BLaER1 treated with 17β-estradiol and CSF1 and Interleukin-3, amounts not matched to agents 10 nM and 100 nM (cell line): ENCODE results near the gene RENBP.
A peak's percentile ranks its signal among the peaks of the same experiment; 100 is the strongest.
"Not testable (repeated sequence)": the region's sequence is repeated elsewhere in the genome, so short reads cannot be mapped to it uniquely, and the experiment has no call there.

Source experiments
- H3K27ac ChIP-seq, 11 experiments: shearing (Covaris generic); formaldehyde crosslinking; 2 replicates each; pipeline ENCODE4 v1.8.1; 2022
- H3K27me3 ChIP-seq, 11 experiments: shearing (Covaris generic); formaldehyde crosslinking; 2 replicates each; pipeline ENCODE4 v1.8.1; 2022
- H3K36me3 ChIP-seq, 11 experiments: shearing (Covaris generic); formaldehyde crosslinking; 2 replicates each; pipeline ENCODE4 v1.8.1; 2022
- H3K4me1 ChIP-seq, 10 experiments: shearing (Covaris generic); formaldehyde crosslinking; 2 replicates each; pipeline ENCODE4 v1.8.1; 2022
- H3K4me2 ChIP-seq, 11 experiments: shearing (Covaris generic); formaldehyde crosslinking; 2 replicates each; pipeline ENCODE4 v1.8.1; 2022
- H3K4me3 ChIP-seq, 10 experiments: shearing (Covaris generic); formaldehyde crosslinking; 2 replicates each; pipeline ENCODE4 v1.8.1; 2022
- H3K9ac ChIP-seq, 11 experiments: shearing (Covaris generic); formaldehyde crosslinking; 2 replicates each; pipeline ENCODE4 v1.8.1; 2022
- H3K9me3 ChIP-seq, 11 experiments: shearing (Covaris generic); formaldehyde crosslinking; replicated peaks in 1 of 11; 2 replicates each; pipeline ENCODE4 v1.8.1; 2022
- H4K20me1 ChIP-seq, 11 experiments: shearing (Covaris generic); formaldehyde crosslinking; 2 replicates each; pipeline ENCODE4 v1.8.1; 2022
- Cebpa-rat ChIP-seq, 11 experiments: shearing (Covaris generic); IDR thresholded peaks; 2 replicates each; pipeline ENCODE4 v1.8.1; 2022

RENBP gene

DNA sequence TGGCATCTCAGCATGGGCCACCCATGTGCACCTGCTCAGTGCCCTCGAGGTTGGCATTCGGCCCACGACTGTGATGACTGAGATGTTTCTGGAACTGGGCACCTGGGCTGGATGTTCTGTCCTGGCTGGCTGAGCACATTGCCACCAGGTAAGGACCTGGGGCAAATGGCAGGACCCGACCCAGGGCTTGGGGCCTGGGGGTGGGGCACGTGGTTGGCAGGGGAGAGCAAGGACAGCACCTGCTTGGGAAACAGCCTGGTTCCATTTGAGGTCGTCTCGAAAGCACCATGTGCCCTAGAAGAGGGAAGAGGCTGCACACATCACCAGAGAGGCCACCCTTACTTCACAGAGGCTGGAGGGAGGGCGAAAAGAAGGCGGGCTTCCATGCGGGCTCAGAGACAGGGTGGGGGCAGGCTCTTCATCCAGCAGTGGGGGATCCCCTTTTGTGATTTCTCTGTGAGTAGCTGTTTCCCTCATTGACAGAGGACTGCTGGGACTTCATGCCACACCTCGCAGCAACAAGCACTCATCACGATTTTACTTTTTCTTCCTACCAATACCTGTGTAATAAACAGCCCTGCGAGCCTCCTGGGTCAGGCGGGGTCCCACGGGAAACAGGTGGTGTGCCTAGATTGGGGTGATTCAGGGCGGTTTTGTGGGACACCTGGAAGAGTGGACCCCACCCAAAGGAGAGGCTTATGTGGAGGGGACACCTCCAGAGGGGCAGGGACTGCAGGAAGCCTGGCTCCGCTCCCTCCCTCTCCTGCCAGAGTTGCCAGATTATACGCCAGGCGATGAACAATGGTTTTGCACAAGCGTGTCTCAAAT is 40.1 kb upstream of the RENBP start:
- peaks cover 0 to 55% (median 46%) of the 10 kb centered on the region in 11 experiments; a peak in 14 of 22 replicates for H4K20me1 ChIP-seq
- H3K4me3 ChIP-seq: no peak overlapping the region
- peaks cover 62 to 93% (median 86%) of the 10 kb centered on the region in 10 experiments for H3K4me1 ChIP-seq
- peaks cover 0 to 12% (median 0%) of the 10 kb centered on the region in 11 experiments; a peak in 3 of 22 replicates for H3K9me3 ChIP-seq
- peak overlapping the region in 10 of 11 experiments; percentile 53 to 80 (median 76); a peak in 18 of 22 replicates for H3K9ac ChIP-seq
- TF ChIP-seq Cebpa-rat (IDR thresholded peaks at IDR 0.05): no peak
- H3K4me2 ChIP-seq: peak overlapping the region; percentile 54 to 90 (median 69)
- peaks cover 83 to 100% (median 96%) of the 10 kb centered on the region in 11 experiments for H3K27me3 ChIP-seq
- H3K36me3 ChIP-seq: no peaks in the 10 kb centered on the region
- peak overlapping the region in 10 of 11 experiments; percentile 64 to 92 (median 86); a peak in 19 of 22 replicates for H3K27ac ChIP-seq

- TF ChIP-seq Cebpa-rat (IDR thresholded peaks at IDR 0.05): no peak
- Histone ChIP-seq H3K36me3 (no peaks in the 10 kb centered on the region), H3K27me3 (peaks cover 81 to 100% (median 96%) of the 10 kb centered on the region in 11 experiments), H3K4me1 (peaks cover 58 to 81% (median 74%) of the 10 kb centered on the region in 10 experiments), H3K9ac (peak overlapping the region in 3 of 11 experiments; percentile 11 to 76 (median 40); a peak in 4 of 22 replicates), H3K9me3 (peaks cover 0 to 12% (median 0%) of the 10 kb centered on the region in 11 experiments; a peak in 3 of 22 replicates), H4K20me1 (peaks cover 0 to 55% (median 41%) of the 10 kb centered on the region in 11 experiments; a peak in 14 of 22 replicates), H3K4me3 (no peak overlapping the region), H3K4me2 (peak overlapping the region; percentile 54 to 90 (median 84); a peak in 20 of 22 replicates), H3K27ac (peak overlapping the region in 9 of 11 experiments; percentile 4 to 92 (median 87); a peak in 17 of 22 replicates)
Measured at GRCh38 chrX:153983321-153983801, 38.9 kb upstream of the RENBP start.

DNA sequence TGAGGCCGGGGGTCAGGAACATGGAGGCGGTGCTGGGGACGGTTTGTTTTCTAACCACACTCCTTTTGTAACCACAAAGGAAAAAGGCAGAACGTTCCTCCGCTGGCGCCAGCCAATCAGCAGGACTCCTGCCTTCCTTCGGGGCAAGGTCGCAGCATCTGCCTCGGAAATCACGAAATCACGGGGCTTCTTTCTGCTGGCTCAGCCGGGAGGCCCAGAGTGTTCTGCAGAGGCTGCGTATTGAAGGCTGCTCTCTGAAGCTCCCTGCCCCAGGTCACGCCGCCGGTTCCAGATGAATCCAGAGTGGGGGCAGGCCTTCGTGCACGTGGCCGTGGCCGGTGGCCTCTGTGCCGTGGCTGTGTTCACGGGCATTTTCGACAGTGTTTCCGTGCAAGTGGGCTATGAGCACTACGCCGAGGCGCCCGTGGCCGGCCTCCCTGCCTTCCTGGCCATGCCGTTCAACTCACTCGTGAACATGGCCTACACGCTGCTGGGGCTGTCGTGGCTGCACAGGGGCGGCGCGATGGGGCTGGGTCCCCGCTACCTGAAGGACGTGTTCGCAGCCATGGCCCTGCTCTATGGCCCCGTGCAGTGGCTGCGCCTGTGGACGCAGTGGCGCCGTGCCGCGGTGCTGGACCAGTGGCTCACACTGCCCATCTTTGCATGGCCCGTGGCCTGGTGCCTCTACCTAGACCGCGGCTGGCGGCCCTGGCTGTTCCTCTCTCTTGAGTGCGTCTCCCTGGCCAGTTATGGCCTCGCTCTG is 37.5 kb upstream of the RENBP start:
- Histone ChIP-seq H3K4me1 (peaks cover 58 to 69% (median 64%) of the 10 kb centered on the region in 10 experiments), H3K4me2 (peak overlapping the region; percentile 67 to 90 (median 84)), H3K4me3 (peak overlapping the region in 4 of 10 experiments; percentile 11 to 49 (median 14); a peak in 3 of 20 replicates), H3K9me3 (peaks cover 0 to 12% (median 0%) of the 10 kb centered on the region in 11 experiments; a peak in 3 of 22 replicates), H4K20me1 (peaks cover 0 to 62% (median 47%) of the 10 kb centered on the region in 11 experiments; a peak in 14 of 22 replicates), H3K27ac (peak overlapping the region; percentile 80 to 92 (median 87)), H3K36me3 (no peaks in the 10 kb centered on the region), H3K9ac (peak overlapping the region in 10 of 11 experiments; percentile 60 to 81 (median 74); a peak in 18 of 22 replicates), H3K27me3 (peaks cover 86 to 100% (median 97%) of the 10 kb centered on the region in 11 experiments)
- TF ChIP-seq Cebpa-rat (IDR thresholded peaks at IDR 0.05): no peak

- Histone ChIP-seq H3K4me3 (peak overlapping the region in 3 of 10 experiments; percentile 4 to 9 (median 8); a peak in 2 of 20 replicates), H4K20me1 (peaks cover 0 to 70% (median 46%) of the 10 kb centered on the region in 11 experiments; a peak in 17 of 22 replicates), H3K9ac (peak overlapping the region; percentile 60 to 81 (median 74); a peak in 21 of 22 replicates), H3K27ac (peak overlapping the region; percentile 80 to 92 (median 87)), H3K27me3 (peaks cover 86 to 100% (median 97%) of the 10 kb centered on the region in 11 experiments), H3K4me2 (peak overlapping the region; percentile 67 to 90 (median 84)), H3K9me3 (peaks cover 0 to 12% (median 0%) of the 10 kb centered on the region in 11 experiments; a peak in 3 of 22 replicates), H3K36me3 (no peaks in the 10 kb centered on the region), H3K4me1 (peaks cover 54 to 61% (median 57%) of the 10 kb centered on the region in 10 experiments)
- no peak for TF ChIP-seq Cebpa-rat (IDR thresholded peaks at IDR 0.05)
Measured at GRCh38 chrX:153981231-153981630, 36.8 kb upstream of the RENBP start.

- Histone ChIP-seq H3K27ac (peak overlapping the region; percentile 80 to 92 (median 87); a peak in 21 of 22 replicates), H3K4me1 (peaks cover 48 to 58% (median 52%) of the 10 kb centered on the region in 10 experiments), H3K9ac (peak overlapping the region; percentile 60 to 81 (median 74); a peak in 17 of 22 replicates), H3K27me3 (peaks cover 90 to 100% (median 97%) of the 10 kb centered on the region in 11 experiments), H4K20me1 (peaks cover 5 to 72% (median 50%) of the 10 kb centered on the region in 11 experiments; a peak in 18 of 22 replicates), H3K9me3 (peaks cover 0 to 12% (median 0%) of the 10 kb centered on the region in 11 experiments; a peak in 3 of 22 replicates), H3K4me2 (peak overlapping the region; percentile 67 to 90 (median 84); a peak in 21 of 22 replicates)
- H3K36me3 ChIP-seq, H3K4me3 ChIP-seq: not testable (repeated sequence)
Measured at GRCh38 chrX:153980394-153980793, 36.0 kb upstream of the RENBP start.

DNA sequence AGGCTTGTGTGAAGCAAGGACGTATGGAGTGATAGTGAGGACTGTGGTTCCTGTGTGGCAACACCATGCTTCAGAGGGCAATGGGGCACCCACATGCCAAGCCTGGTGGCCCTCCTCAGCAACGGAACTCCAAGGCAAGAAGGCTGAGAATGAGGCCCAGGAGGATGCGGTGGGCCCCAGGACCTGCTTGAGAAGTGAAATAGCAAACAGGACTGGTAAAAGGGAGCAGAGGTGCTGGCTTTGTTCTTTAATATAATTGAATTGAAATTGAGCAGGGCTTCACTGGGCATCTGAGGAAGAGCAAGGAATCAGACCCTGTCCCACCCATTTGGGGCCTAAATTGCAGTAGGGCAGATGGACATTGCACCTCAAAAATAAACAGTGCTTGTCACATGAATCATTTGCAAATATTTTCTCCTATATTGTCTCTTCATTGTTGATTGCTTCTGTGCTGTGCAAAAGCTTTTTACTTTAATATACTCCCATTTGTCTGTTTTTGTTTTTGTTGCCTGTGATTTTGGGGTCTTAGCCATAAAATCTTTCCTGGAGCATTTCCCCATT is 30.4 kb upstream of the RENBP start:
- Histone ChIP-seq H3K36me3 (no peaks in the 10 kb centered on the region; a peak in 2 of 22 replicates), H3K27me3 (peaks cover 64 to 74% (median 68%) of the 10 kb centered on the region in 11 experiments), H3K4me1 (peaks cover 22 to 34% (median 28%) of the 10 kb centered on the region in 10 experiments), H3K4me2 (peak overlapping the region; percentile 82 to 92 (median 89)), H3K9me3 (no peaks in the 10 kb centered on the region), H3K9ac (peak overlapping the region in 10 of 11 experiments; percentile 92 to 100 (median 98); a peak in 13 of 22 replicates), H4K20me1 (peaks cover 29 to 70% (median 49%) of the 10 kb centered on the region in 11 experiments; a peak in 21 of 22 replicates), H3K4me3 (0 out of 20 replicates have a peak overlapping the region, but pooled peaks of 1 of the 10 experiments have one; percentile 90), H3K27ac (peak overlapping the region in 10 of 11 experiments; percentile 93 to 100 (median 99); a peak in 19 of 22 replicates)
- 0 out of 22 replicates have a peak, but pooled peaks of 2 of the 11 experiments have one; percentile 11 for TF ChIP-seq Cebpa-rat (IDR thresholded peaks at IDR 0.05)

DNA sequence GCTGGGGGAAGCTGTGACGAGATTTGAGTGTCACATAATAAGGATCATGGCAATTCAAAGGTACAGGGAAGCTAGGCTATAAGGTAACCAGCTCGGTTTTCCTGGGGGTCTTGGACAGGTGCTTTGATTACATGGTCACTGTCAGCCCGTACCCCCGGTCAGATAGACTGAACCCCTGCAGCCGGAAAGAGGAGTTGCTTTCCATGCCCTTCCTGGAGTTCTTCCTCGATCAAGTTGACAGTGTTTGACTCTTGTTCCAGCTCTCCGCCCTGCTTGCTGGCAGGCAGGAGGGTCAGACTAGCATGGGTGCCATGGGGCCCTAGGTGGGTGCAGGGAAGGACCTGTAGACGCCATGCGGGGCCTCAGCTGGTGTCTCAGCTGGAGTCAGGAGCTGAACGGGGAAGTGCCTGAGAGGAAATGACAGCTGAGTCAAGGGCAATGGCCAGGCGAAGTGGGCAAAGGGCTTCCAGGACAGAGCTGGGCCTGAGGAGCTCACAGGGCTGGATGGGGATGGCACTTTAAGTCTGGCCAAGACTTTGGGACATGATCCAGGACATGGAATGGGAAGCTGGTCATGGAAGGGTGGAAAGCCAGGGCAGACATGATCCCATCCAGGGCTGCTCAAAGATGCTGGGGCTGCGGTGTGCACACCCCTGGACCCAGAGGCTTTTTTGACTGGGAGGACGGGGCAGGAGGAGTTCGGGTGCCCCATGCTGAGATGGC is 29.7 kb upstream of the RENBP start:
- H3K4me1 ChIP-seq: peaks cover 24 to 39% (median 32%) of the 10 kb centered on the region in 10 experiments
- H3K27ac ChIP-seq: peak overlapping the region; percentile 93 to 100 (median 99); a peak in 20 of 22 replicates
- peaks cover 0 to 5% (median 0%) of the 10 kb centered on the region in 11 experiments; a peak in 4 of 22 replicates for H3K36me3 ChIP-seq
- H3K4me2 ChIP-seq: peak overlapping the region; percentile 82 to 92 (median 89)
- H3K4me3 ChIP-seq: peak overlapping the region in 9 of 10 experiments; percentile 72 to 97 (median 85); a peak in 14 of 20 replicates
- no peaks in the 10 kb centered on the region for H3K9me3 ChIP-seq
- peak overlapping the region; percentile 92 to 100 (median 98); a peak in 21 of 22 replicates for H3K9ac ChIP-seq
- H3K27me3 ChIP-seq: peaks cover 66 to 74% (median 69%) of the 10 kb centered on the region in 11 experiments
- no peak for TF ChIP-seq Cebpa-rat (IDR thresholded peaks at IDR 0.05)
- H4K20me1 ChIP-seq: peaks cover 36 to 76% (median 56%) of the 10 kb centered on the region in 11 experiments; a peak in 21 of 22 replicates
